Upper lobe of left lung (tissue), 6 donors: ENCODE results near the gene LIN28A. TPM values are rescaled to one million over a fixed set of nuclear protein-coding genes. Genes with fewer than 3 reads are reported as not detected.

Experiments used
- ATAC-seq, 2 donors: fragments of 200-7000 bp; cut with Tn5 transposase; one replicate each; pipeline ENCODE4 v1.9.1; 2022; ENCODE audit warnings: mild to moderate bottlenecking in 2 of 2, moderate library complexity in 2 of 2; ENCODE audit not compliant: low FRiP score in 2 of 2
- DNase-seq, 2 donors: peaks; one replicate each; pipeline ENCODE4 v3.0.0-alpha.2; 2019 to 2020
- H3K27ac ChIP-seq, 4 donors: fragments of 200-600 bp; sonication (generic); one replicate each; pipeline ENCODE4 v1.5.1; 2016 to 2019
- H3K27me3 ChIP-seq, 4 donors: fragments of 200-600 bp; sonication (generic); one replicate each; pipeline ENCODE4 v1.5.1; 2017 to 2019
- H3K36me3 ChIP-seq, 4 donors: fragments of 200-600 bp; sonication (generic); one replicate each; pipeline ENCODE4 v1.5.1; 2016 to 2019
- H3K4me1 ChIP-seq, 4 donors: fragments of 200-600 bp; sonication (generic); one replicate each; pipeline ENCODE4 v1.5.1; 2018 to 2019
- H3K4me3 ChIP-seq, 4 donors: fragments of 200-600 bp; sonication (generic); one replicate each; pipeline ENCODE4 v1.5.1; 2017 to 2019; ENCODE audit warnings: mild to moderate bottlenecking in 2 of 4, moderate library complexity in 1 of 4
- H3K9me3 ChIP-seq, 4 donors: fragments of 200-600 bp; sonication (generic); one replicate each; pipeline ENCODE4 v1.5.1; 2018 to 2019
- EP300 ChIP-seq, 4 donors: sonication (generic); formaldehyde crosslinking; IDR thresholded peaks; one replicate each; pipeline ENCODE4 v1.5.1; 2017; ENCODE audit warnings: antibody characterized with exemption in 4 of 4, control low read depth in 2 of 4
- POLR2A ChIP-seq, 4 donors: fragments of 450-650 bp; IDR thresholded peaks; one replicate each; pipeline ENCODE4 v1.5.1; 2016 to 2017; ENCODE audit warnings: antibody characterized with exemption in 4 of 4, mild to moderate bottlenecking in 2 of 4
- POLR2AphosphoS5 ChIP-seq, 2 donors: sonication (generic); formaldehyde crosslinking; IDR thresholded peaks; one replicate each; pipeline ENCODE4 v1.5.1; 2017; ENCODE audit warnings: antibody characterized with exemption in 2 of 2
- WGBS, 2 donors: methylation state at CpG; one replicate each; pipeline ENCODE4 v1.1.5; 2017 to 2018; 5-methylcytosine and 5-hydroxymethylcytosine counted together
- total RNA-seq, 6 donors: library from RNA; depleted of rRNA in 4 of 6; stranded (reverse); fragments of >200 nt in 4 of 6; gene quantifications; one replicate each; pipeline versions ENCODE4 v1.1.0 to v1.2.1, GENCODE V29; 2016 to 2021
- TF ChIP-seq, protein P1 (sequence below), 6 experiments: fragments of 450-650 bp in 4 of 6; fragments of 200-600 bp in 2 of 6; sonication (generic) in 2 of 6; IDR thresholded peaks; one replicate each; pipeline ENCODE4 v1.5.1; 2016 to 2019; ENCODE audit warnings: antibody characterized with exemption in 6 of 6
- donor health status: DM: no; HTN: no; CAD: no; lungs with moderate emphysema.
- donor health status: DM: no; HTN: yes; CAD: no; lungs with severe emphysema.

The LIN28A gene
- total RNA-seq, 6 donors from 2014 or later, result 1.2 to 1.4 TPM; not detected in 4

DNA sequence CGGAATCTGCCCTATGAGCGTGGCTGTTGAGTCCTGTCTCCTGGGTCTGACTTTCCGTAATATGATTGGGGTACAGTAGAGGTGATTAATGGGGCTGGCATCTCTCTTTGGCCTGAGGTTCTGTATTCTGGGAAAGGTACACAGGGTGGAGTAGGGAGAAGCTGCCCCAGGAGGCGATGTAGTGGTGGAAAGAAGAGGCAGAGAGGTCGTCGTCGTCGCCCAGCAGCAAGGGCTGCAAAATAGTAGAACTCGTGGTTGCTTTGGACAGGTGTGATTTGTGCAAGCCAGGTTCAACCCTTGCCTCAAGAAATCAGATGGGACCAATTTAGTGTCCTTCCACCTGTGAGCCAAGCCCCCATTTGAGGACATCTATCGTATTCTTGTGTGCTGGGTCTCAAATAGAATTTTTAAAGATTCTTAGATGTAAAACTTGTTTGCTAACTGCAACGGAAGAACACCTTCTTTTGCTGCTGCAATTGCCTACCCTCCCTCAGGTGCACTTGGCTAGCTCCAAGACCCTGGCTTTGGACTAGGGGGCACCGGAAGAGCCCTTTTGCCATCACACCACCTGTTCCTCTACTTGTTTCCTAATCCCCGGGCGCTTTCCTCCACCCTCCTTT is 60.4 kb downstream of the LIN28A start:
- ATAC-seq, result no peak
- Histone ChIP-seq H3K4me1 (peaks cover 19 to 43% (median 30%) of the 10 kb centered on the region in 4 donors), H3K4me3 (peak overlapping the region in 3 of 4 donors; percentile 61 to 99 (median 96)), H3K9me3 (no peaks in the 10 kb centered on the region), H3K27me3 (no peaks in the 10 kb centered on the region), H3K36me3 (peaks cover 17 to 51% (median 38%) of the 10 kb centered on the region in 4 donors), H3K27ac (peak overlapping the region; percentile 96 to 100 (median 99))
- DNase-seq, result no peak
- TF ChIP-seq POLR2A (IDR thresholded peaks at IDR 0.05), result no peak
- TF ChIP-seq EP300 (IDR thresholded peaks at IDR 0.05), result no peak
- TF ChIP-seq, protein P1, sequence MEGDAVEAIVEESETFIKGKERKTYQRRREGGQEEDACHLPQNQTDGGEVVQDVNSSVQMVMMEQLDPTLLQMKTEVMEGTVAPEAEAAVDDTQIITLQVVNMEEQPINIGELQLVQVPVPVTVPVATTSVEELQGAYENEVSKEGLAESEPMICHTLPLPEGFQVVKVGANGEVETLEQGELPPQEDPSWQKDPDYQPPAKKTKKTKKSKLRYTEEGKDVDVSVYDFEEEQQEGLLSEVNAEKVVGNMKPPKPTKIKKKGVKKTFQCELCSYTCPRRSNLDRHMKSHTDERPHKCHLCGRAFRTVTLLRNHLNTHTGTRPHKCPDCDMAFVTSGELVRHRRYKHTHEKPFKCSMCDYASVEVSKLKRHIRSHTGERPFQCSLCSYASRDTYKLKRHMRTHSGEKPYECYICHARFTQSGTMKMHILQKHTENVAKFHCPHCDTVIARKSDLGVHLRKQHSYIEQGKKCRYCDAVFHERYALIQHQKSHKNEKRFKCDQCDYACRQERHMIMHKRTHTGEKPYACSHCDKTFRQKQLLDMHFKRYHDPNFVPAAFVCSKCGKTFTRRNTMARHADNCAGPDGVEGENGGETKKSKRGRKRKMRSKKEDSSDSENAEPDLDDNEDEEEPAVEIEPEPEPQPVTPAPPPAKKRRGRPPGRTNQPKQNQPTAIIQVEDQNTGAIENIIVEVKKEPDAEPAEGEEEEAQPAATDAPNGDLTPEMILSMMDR (IDR thresholded peaks at IDR 0.05), result no peak
- no peak for TF ChIP-seq POLR2AphosphoS5 (IDR thresholded peaks at IDR 0.05)
- WGBS, 2 donors, result 44 to 47% methylated on average over 14 of the region's 14 CpGs

DNA sequence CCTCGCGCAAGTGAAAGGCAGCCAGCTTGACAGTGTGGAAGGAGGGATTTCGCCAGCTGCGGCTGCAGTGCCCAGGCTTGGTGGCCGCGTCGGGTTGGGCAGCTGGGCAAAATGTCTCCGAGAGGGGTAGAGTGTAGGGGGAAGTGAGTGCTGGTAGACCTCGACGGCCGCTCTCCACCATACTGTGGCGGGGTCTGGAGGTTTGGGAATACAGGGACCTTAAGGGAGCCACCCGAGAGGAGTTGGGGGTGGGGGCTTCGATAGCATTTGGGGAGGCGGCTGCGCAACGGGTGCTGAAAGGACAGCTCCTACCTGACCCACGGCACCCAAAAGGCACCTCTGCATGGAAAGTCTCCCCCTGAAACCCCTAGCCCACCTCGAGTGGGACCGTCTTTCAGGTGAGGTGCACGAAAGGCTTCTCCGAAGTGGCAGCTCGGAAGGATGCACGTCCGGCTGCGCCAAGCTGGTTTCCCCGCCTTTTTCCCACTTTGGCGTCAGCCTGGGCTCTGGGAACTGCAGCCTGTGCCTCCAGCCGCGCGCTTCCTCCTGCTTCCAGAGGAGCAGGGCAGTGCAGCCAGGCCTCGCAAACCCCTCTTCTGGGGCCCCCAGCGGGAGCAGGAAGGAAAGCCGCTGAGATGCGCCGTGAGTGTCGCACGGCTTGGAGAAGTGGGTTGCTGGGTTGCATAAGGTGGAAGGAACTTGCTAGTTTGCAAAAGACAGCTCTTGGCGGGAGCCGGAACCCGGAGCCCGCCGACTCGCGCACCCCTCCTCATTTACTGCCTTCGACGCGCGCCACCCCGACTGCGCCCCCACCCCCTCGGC is 61.1 kb downstream of the LIN28A start:
- ATAC-seq (peak; percentile 63 to 81), DNase-seq (peak; percentile 70 to 77)
- TF ChIP-seq POLR2AphosphoS5 (IDR thresholded peaks at IDR 0.05) (no peak), EP300 (IDR thresholded peaks at IDR 0.05) (no peak), POLR2A (IDR thresholded peaks at IDR 0.05) (no peak)
- TF ChIP-seq, protein P1 (IDR thresholded peaks at IDR 0.05), result no peak
- Histone ChIP-seq H3K36me3 (peaks cover 17 to 51% (median 37%) of the 10 kb centered on the region in 4 donors), H3K4me3 (peak overlapping the region; percentile 61 to 99 (median 95)), H3K9me3 (no peaks in the 10 kb centered on the region), H3K27ac (peak overlapping the region; percentile 96 to 100 (median 99)), H3K27me3 (no peaks in the 10 kb centered on the region), H3K4me1 (peaks cover 19 to 43% (median 30%) of the 10 kb centered on the region in 4 donors)
- WGBS, 2 donors, result 0% methylated on average over 14 to 40 of the region's 52 CpGs

DNA sequence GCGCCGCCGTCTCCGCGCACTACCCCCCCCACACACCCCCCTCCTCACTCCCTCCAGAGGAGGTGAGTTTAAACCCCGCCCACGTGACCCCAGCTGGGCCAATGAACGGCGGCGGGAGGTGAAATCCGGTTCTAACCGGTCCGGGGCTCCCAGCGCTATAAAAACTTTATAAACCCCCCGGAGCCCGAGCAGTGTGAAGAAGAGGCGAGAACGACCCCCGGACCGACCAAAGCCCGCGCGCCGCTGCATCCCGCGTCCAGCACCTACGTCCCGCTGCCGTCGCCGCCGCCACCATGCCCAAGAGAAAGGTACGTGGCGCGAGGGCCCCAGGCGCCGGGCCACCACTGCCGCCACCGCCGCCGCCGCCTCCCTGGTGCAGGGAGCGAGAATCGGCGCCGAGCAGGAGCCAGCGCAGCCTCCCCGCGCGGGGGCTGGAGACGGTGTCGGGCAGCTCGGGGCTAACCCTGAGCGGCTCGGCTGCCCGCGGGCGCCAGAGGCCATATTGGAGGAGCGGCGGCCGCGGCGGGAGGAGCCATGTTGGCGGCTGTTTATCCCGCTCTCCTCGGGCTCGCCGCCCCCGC is 61.8 kb downstream of the LIN28A start, which contains the start of gene HMGN2:
TSS of gene HMGN2 (plus strand) at position 121 of the 581 bp plus-strand sequence. CDS start at position 294, 173 bp downstream.
- Histone ChIP-seq H3K36me3 (peaks cover 11 to 51% (median 36%) of the 10 kb centered on the region in 4 donors), H3K4me1 (peaks cover 19 to 43% (median 30%) of the 10 kb centered on the region in 4 donors)
- WGBS, 2 donors, result 2% methylated on average over 21 of the region's 69 CpGs; no CpG with 5 or more reads in 1 of the 2 donors

More for the DNA sequence above, 61.8 kb downstream of the LIN28A start, which contains the start of gene HMGN2:
- Histone ChIP-seq H3K9me3 (no peaks in the 10 kb centered on the region), H3K4me3 (peak within 1 kb of the TSS; percentile 61 to 99 (median 95)), H3K27me3 (no peaks in the 10 kb centered on the region), H3K27ac (peak within 1 kb of the TSS; percentile 96 to 100 (median 99))
- DNase-seq (peak; percentile 86 to 96), ATAC-seq (peak; percentile 86 to 91)
- TF ChIP-seq POLR2AphosphoS5 (IDR thresholded peaks at IDR 0.05) (peak in 1 of 2 donors; percentile 41), EP300 (IDR thresholded peaks at IDR 0.05) (no peak), POLR2A (IDR thresholded peaks at IDR 0.05) (peak in 3 of 4 donors; percentile 52 to 71 (median 60))
- TF ChIP-seq, protein P1 (IDR thresholded peaks at IDR 0.05), result peak in 1 of 6 experiments; percentile 19
